ENCODE measurements around the gene PLCXD1.

The PLCXD1 gene

DNA sequence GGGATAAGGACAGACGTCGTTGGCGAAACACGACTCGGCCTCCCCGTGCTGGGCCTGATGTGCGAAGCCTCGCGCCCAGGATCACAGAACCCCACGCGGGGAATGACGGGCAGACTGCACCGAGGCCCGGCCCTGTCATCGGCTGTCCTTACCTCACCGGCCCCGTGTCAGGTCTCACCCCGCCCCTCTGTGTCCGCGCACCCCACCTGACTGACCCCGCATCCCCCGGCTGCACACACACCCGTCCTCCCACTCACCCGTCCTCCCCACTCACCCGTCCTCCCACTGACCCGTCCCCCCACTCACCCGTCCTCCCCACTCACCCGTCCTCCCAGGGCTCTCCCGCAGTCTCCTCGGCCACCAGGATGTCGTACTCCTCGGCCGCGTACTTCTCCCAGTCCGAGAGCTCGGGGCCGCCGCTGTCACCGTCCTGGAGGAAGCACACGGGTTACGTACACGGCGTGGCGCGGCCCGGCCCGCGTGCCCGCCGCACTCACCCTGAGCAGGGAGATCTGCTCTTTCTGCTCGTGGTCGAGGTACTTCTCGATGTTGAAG lies 57.2 kb downstream of the PLCXD1 start:
- CTCF ChIA-PET = no interaction called here
- POLR2A ChIA-PET = no interaction called here
- DNase-seq (ENCODE audit: extremely low spot score) = no peak
- TF ChIP-seq ELF4 (IDR thresholded peaks at IDR 0.05) = no peak
- TF ChIP-seq HDGF (IDR thresholded peaks at IDR 0.05; ENCODE audit: borderline replicate concordance) = no peak
- TF ChIP-seq LEF1 (IDR thresholded peaks at IDR 0.05; ENCODE audit: borderline replicate concordance) = no peak
- no peak for TF ChIP-seq ARNT (IDR thresholded peaks at IDR 0.05)
- TF ChIP-seq ZNF384 (IDR thresholded peaks at IDR 0.05) = no peak
- no peak for TF ChIP-seq FOXK2 (IDR thresholded peaks at IDR 0.05)
- no peak for TF ChIP-seq NFRKB (IDR thresholded peaks at IDR 0.05)
- no peak for TF ChIP-seq CTBP1 (IDR thresholded peaks at IDR 0.05; ENCODE audit: borderline replicate concordance)
- TF ChIP-seq FOXA1 (IDR thresholded peaks at IDR 0.05) = no peak

- no peak for TF ChIP-seq CTBP1 (IDR thresholded peaks at IDR 0.05; ENCODE audit: borderline replicate concordance)
- TF ChIP-seq FOXK2 (IDR thresholded peaks at IDR 0.05) = no peak
- no peak for TF ChIP-seq LEF1 (IDR thresholded peaks at IDR 0.05; ENCODE audit: borderline replicate concordance)
- no peak for TF ChIP-seq FOXM1 (IDR thresholded peaks at IDR 0.05; ENCODE audit: borderline replicate concordance)
- TF ChIP-seq ZNF384 (IDR thresholded peaks at IDR 0.05) = no peak
- TF ChIP-seq, protein P1, sequence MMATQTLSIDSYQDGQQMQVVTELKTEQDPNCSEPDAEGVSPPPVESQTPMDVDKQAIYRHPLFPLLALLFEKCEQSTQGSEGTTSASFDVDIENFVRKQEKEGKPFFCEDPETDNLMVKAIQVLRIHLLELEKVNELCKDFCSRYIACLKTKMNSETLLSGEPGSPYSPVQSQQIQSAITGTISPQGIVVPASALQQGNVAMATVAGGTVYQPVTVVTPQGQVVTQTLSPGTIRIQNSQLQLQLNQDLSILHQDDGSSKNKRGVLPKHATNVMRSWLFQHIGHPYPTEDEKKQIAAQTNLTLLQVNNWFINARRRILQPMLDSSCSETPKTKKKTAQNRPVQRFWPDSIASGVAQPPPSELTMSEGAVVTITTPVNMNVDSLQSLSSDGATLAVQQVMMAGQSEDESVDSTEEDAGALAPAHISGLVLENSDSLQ (IDR thresholded peaks at IDR 0.05) = no peak
- no peak for TF ChIP-seq BHLHE40 (IDR thresholded peaks at IDR 0.05; ENCODE audit: borderline replicate concordance)
- no peak for TF ChIP-seq SUZ12 (IDR thresholded peaks at IDR 0.05)
- TF ChIP-seq FOXA1 (IDR thresholded peaks at IDR 0.05) = no peak
- TF ChIP-seq HDGF (IDR thresholded peaks at IDR 0.05; ENCODE audit: borderline replicate concordance) = no peak
- TF ChIP-seq ARNT (IDR thresholded peaks at IDR 0.05) = no peak
- TF ChIP-seq NFRKB (IDR thresholded peaks at IDR 0.05) = no peak
- no peak for DNase-seq (ENCODE audit: extremely low spot score)
- CTCF ChIA-PET = no interaction called here
- POLR2A ChIA-PET = no interaction called here
These were observed 57.7 kb downstream of the PLCXD1 start for GRCh38 chrX:338836-339400.

DNA sequence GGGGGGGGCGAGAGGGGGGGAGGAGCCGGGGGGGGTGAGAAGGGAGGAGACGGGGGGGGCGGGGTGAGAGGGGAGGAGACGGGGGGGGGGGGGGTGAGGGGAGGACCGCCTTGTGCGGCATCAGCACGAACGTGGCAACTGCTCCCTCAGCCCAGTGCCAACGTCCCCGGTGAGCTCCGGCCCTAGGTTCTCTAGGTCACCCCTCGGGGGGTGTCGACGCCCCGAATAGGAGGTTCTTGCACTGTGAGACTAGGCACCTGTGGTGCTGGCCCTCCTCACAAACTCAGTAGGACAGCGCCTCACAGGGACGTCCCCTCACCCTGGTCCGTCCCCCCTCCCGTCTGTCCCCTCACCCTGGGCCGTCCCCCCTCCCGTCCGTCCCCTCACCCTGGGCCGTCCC lies 58.9 kb downstream of the PLCXD1 start:
- TF ChIP-seq SP1 (IDR thresholded peaks at IDR 0.05) (no peak), ZNF384 (IDR thresholded peaks at IDR 0.05) (no peak), ARNT (IDR thresholded peaks at IDR 0.05) (no peak), NFRKB (IDR thresholded peaks at IDR 0.05) (no peak), SUZ12 (IDR thresholded peaks at IDR 0.05) (no peak), HDGF (IDR thresholded peaks at IDR 0.05; ENCODE audit: borderline replicate concordance) (no peak), FOXK2 (IDR thresholded peaks at IDR 0.05) (no peak), L3MBTL2 (conservative IDR thresholded peaks at IDR 0.05) (no peak), FOXM1 (IDR thresholded peaks at IDR 0.05; ENCODE audit: borderline replicate concordance) (no peak), ELF4 (IDR thresholded peaks at IDR 0.05) (no peak), FOXA1 (IDR thresholded peaks at IDR 0.05) (no peak), LEF1 (IDR thresholded peaks at IDR 0.05; ENCODE audit: borderline replicate concordance) (no peak), TARDBP (IDR thresholded peaks at IDR 0.05) (no peak), CTBP1 (IDR thresholded peaks at IDR 0.05; ENCODE audit: borderline replicate concordance) (no peak), BHLHE40 (IDR thresholded peaks at IDR 0.05; ENCODE audit: borderline replicate concordance) (no peak)
- TF ChIP-seq, protein P1 (IDR thresholded peaks at IDR 0.05) = no peak
- ChIA-PET CTCF (no interaction called here), POLR2A (no interaction called here)
- DNase-seq (ENCODE audit: extremely low spot score) = no peak

DNA sequence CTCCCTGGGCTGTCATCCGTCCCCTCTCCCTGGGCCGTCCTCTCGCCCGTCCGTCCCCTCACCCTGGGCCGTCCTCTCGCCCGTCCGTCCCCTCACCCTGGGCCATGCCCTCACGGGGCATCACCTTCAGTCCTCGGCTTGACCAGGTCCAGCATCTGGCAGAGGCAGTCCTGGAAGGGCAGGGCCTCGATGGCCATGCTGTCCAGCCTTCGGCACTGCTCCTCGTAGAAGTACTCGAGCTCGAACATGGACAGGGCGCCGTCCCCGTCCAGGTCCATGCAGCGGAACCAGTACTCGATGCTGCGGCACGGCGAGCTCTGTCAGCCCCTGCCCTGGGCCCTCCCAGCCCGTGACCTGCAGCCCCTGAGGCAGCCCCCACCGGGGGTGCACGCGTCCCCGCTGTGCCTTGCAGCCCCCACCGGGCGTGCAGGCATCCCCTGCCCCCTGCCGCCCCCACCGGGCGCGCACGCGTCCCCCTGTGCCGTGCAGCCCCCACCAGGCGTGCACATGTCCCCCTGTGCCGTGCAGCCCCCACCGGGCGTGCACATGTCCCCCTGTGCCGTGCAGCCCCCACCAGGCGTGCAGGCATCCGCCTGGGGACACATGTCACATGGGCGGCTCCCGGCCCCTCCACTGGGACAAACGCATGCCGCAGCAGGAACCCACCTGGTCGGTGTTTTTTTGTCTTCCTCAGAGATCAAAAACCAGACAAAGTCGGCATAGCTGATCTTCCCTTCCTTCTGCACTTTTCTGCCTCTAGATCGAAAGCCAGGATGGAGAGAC lies 59.7 kb downstream of the PLCXD1 start:
- ChIA-PET CTCF (no interaction called here), POLR2A (no interaction called here)
- DNase-seq (ENCODE audit: extremely low spot score) = no peak
- no peak for TF ChIP-seq CTBP1 (IDR thresholded peaks at IDR 0.05; ENCODE audit: borderline replicate concordance)
- no peak for TF ChIP-seq FOXK2 (IDR thresholded peaks at IDR 0.05)
- no peak for TF ChIP-seq ELF4 (IDR thresholded peaks at IDR 0.05)
- TF ChIP-seq FOXA1 (IDR thresholded peaks at IDR 0.05) = no peak
- TF ChIP-seq TARDBP (IDR thresholded peaks at IDR 0.05) = no peak
- no peak for TF ChIP-seq HDGF (IDR thresholded peaks at IDR 0.05; ENCODE audit: borderline replicate concordance)
- TF ChIP-seq ARNT (IDR thresholded peaks at IDR 0.05) = no peak

DNA sequence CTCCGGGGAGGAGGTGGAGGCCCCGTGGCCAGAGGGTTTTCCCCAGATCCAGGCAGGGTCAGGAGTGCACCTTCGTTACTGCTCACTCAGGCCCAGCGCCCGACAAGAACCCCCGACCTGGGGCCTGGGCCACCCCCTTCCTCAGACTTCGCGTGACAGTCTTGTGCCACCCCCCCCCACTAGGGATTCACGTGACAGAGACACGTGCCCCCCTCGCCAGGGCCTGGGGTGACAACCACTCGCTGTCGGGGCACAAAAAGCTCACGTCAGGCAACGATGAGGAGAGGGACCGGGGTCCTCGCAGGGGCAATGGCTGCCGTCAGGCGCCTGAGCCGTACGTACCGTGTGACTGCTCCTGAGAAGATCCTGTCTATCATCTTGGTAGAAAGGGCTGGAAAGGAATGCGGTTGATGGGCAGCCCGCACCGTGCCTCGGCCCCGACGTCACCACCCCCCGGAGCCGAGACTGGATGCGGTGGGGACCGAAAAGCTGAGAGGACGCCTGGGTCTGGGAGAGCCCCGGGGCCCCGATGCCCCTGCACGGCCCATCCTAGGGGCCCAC lies 60.4 kb downstream of the PLCXD1 start:
- ChIA-PET POLR2A (no interaction called here), CTCF (no interaction called here)
- no peak for DNase-seq (ENCODE audit: extremely low spot score)
- TF ChIP-seq SP1 (IDR thresholded peaks at IDR 0.05) (no peak), SUZ12 (IDR thresholded peaks at IDR 0.05) (no peak), CTBP1 (IDR thresholded peaks at IDR 0.05; ENCODE audit: borderline replicate concordance) (no peak), ARNT (IDR thresholded peaks at IDR 0.05) (no peak), FOXM1 (IDR thresholded peaks at IDR 0.05; ENCODE audit: borderline replicate concordance) (no peak), FOXK2 (IDR thresholded peaks at IDR 0.05) (no peak), L3MBTL2 (conservative IDR thresholded peaks at IDR 0.05) (no peak), LEF1 (IDR thresholded peaks at IDR 0.05; ENCODE audit: borderline replicate concordance) (no peak), BHLHE40 (IDR thresholded peaks at IDR 0.05; ENCODE audit: borderline replicate concordance) (no peak), FOXA1 (IDR thresholded peaks at IDR 0.05) (no peak), NFRKB (IDR thresholded peaks at IDR 0.05) (no peak), TARDBP (IDR thresholded peaks at IDR 0.05) (no peak), ZNF384 (IDR thresholded peaks at IDR 0.05) (no peak), ELF4 (IDR thresholded peaks at IDR 0.05) (no peak), HDGF (IDR thresholded peaks at IDR 0.05; ENCODE audit: borderline replicate concordance) (no peak)
- TF ChIP-seq, protein P1 (IDR thresholded peaks at IDR 0.05) = no peak
